Smooth muscle cell (in vitro differentiated cells): ENCODE results near the gene U2AF2. TPM values are rescaled to one million over a fixed set of nuclear protein-coding genes. Genes with fewer than 3 reads are reported as not detected.

ENCODE experiments used
- DNase-seq: peaks from one replicate; lab custom pipeline; 2025; ENCODE audit not compliant: unreplicated experiment; lab: John Stamatoyannopoulos, UW
- H2AFZ ChIP-seq: fragments of 200-600 bp; sonication (generic); 2 replicates; pipeline ENCODE4 v1.6.0; 2016; ENCODE audit warnings: antibody characterized with exemption, low read depth, mild to moderate bottlenecking
- H3F3A ChIP-seq: fragments of 200-600 bp; sonication (generic); 2 replicates; pipeline ENCODE4 v1.6.0; 2017; ENCODE audit warnings: antibody characterized with exemption, low read depth
- H3K27ac ChIP-seq: fragments of 200-600 bp; sonication (generic); 2 replicates; pipeline ENCODE4 v1.5.1; 2016; ENCODE audit warnings: low read depth, mild to moderate bottlenecking
- H3K27me3 ChIP-seq: fragments of 200-600 bp; sonication (generic); 2 replicates; pipeline ENCODE4 v1.6.1; 2016; ENCODE audit warnings: low read depth, mild to moderate bottlenecking
- H3K36me3 ChIP-seq: fragments of 200-600 bp; sonication (generic); 2 replicates; pipeline ENCODE4 v1.5.1; 2016; ENCODE audit warnings: low read depth
- H3K4me1 ChIP-seq: fragments of 200-600 bp; sonication (generic); 2 replicates; pipeline ENCODE4 v1.5.1; 2016; ENCODE audit warnings: low read depth
- H3K4me2 ChIP-seq: fragments of 200-600 bp; sonication (generic); 2 replicates; pipeline ENCODE4 v1.6.0; 2016; ENCODE audit warnings: mild to moderate bottlenecking
- H3K4me3 ChIP-seq: fragments of 200-600 bp; sonication (generic); 2 replicates; pipeline ENCODE4 v1.5.1; 2016; ENCODE audit warnings: mild to moderate bottlenecking
- H3K79me2 ChIP-seq: fragments of 200-600 bp; sonication (generic); 2 replicates; pipeline ENCODE4 v1.6.0; 2016; ENCODE audit warnings: low read depth, mild to moderate bottlenecking
- H3K9ac ChIP-seq: fragments of 200-600 bp; sonication (generic); 2 replicates; pipeline ENCODE4 v1.6.0; 2016; ENCODE audit warnings: low read depth
- H3K9me3 ChIP-seq: fragments of 200-600 bp; sonication (generic); replicated peaks from 2 replicates; pipeline ENCODE4 v1.5.1; 2016; ENCODE audit warnings: low read depth
- H4K20me1 ChIP-seq: fragments of 200-600 bp; sonication (generic); 2 replicates; pipeline ENCODE4 v1.6.0; 2016; ENCODE audit warnings: low read depth
- WGBS: methylation state at CpG from one replicate; pipeline ENCODE4 v1.1.7; 2016; ENCODE audit warnings: low lambda C conversion rate; 5-methylcytosine and 5-hydroxymethylcytosine counted together
- polyA plus RNA-seq: library from polyadenylated mRNA; unstranded; fragments of >200 nt; fragmentation: Nextera tagmentation; extraction: Ambion mirVana; gene quantifications from 2 replicates; pipeline ENCODE4 v1.2.1, GENCODE V29; 2016
- total RNA-seq: library from RNA; depleted of rRNA; stranded (reverse); fragments of >200 nt; gene quantifications from 2 replicates; pipeline ENCODE4 v1.2.3, GENCODE V29; 2014
- TF ChIP-seq, protein P1 (sequence below): fragments of 200-600 bp; sonication (generic); IDR thresholded peaks from 2 replicates; pipeline ENCODE4 v1.5.1; 2017; ENCODE audit warnings: borderline replicate concordance, mild to moderate bottlenecking, antibody characterized with exemption; ENCODE audit not compliant: insufficient read depth, poor library complexity, severe bottlenecking

U2AF2 gene
- total and polyA plus RNA-seq, 2 experiments from 2014 or later, result 8.4 to 70.7 TPM

DNA sequence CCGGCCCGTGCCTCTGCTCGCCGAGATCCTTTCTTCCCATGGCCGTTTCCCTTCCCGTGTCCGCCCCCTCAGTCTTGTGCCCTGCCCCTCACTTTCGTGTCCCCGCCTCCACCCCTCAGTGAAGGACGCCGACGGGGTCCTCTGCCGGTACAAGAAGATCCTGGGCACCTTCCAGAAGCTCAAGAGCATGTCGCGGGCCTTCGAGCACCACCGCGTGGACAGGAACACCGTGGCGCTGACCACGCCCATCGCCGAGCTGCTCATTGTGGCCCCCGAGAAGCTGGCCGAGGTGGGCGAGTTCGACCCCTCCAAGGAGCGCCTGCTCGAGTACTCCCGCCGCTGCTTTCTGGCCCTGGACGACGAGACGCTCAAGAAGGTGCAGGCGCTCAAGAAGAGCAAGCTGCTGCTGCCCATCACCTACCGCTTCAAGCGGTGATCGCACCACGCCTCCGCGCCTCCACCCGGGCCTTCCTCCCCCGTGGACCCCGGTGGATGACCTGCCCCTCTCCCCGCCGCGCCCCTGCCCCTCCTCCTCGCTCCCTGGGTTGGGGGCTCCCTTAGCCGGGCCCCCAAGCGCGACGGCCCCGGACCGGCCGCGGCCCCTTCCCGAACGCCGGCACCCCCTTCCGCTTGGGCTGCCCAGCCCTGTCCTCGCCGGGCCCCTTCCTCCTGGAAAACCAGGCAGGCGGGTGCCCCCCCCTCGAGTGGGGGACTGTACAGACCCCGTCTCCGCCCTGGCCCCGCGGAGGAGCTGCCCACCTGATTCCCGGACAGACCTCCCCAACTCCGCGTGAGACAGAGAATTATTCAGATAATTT lies 2.3 kb upstream of the U2AF2 start:
- 31% methylated on average over 39 of the region's 71 CpGs for WGBS
- Histone ChIP-seq H3K79me2 (peaks cover 26% of the 10 kb centered on the region), H3K4me2 (peak overlapping the region; percentile 81)

DNA sequence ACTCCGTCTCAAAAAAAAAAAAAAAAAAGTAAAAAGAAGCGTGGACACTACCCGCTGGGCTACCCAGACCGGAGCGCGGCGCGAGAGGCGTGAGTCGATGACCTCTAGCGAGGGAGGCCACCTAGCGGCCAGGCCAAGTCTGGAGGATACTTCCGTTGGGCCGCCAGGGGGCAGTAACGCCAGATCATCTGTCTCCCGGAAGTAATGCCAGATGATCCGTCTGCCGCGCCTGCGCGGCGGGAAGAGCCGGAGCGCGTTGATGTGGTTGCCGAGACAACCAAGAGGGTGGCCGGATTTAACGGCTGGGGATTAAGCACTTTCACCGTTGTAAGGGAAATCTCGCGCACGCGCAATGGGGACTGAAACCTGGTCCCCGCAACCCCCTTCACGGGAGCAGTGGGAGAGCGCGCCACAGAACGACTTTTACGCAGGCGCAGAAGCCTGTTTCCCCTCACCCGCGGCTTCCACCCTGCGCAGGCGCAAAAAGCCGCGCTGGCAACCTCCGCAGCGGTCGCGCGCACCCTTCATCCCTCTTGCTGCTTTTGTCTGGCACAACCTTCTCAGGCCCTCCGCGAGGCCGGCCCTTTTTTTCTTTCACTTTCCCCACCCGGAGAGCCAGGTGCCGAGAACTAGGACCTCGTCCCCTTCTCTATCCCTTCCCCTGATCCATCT lies 1.0 kb upstream of the U2AF2 start:
- TF ChIP-seq, protein P1, sequence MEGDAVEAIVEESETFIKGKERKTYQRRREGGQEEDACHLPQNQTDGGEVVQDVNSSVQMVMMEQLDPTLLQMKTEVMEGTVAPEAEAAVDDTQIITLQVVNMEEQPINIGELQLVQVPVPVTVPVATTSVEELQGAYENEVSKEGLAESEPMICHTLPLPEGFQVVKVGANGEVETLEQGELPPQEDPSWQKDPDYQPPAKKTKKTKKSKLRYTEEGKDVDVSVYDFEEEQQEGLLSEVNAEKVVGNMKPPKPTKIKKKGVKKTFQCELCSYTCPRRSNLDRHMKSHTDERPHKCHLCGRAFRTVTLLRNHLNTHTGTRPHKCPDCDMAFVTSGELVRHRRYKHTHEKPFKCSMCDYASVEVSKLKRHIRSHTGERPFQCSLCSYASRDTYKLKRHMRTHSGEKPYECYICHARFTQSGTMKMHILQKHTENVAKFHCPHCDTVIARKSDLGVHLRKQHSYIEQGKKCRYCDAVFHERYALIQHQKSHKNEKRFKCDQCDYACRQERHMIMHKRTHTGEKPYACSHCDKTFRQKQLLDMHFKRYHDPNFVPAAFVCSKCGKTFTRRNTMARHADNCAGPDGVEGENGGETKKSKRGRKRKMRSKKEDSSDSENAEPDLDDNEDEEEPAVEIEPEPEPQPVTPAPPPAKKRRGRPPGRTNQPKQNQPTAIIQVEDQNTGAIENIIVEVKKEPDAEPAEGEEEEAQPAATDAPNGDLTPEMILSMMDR, result peak; percentile 99
- Histone ChIP-seq H3K9me3 (no peaks in the 10 kb centered on the region), H3K4me2 (peak overlapping the region; percentile 98), H3K9ac (peak overlapping the region; percentile 99), H3F3A (no peaks in the 10 kb centered on the region), H4K20me1 (peaks cover 34% of the 10 kb centered on the region), H3K36me3 (no peaks in the 10 kb centered on the region), H3K27ac (peak overlapping the region; percentile 97), H2AFZ (peak overlapping the region; percentile 37), H3K79me2 (peaks cover 36% of the 10 kb centered on the region), H3K4me3 (peak overlapping the region; percentile 86), H3K27me3 (no peaks in the 10 kb centered on the region), H3K4me1 (peaks cover 23% of the 10 kb centered on the region)
- 1% methylated on average over 57 of the region's 57 CpGs for WGBS
- DNase-seq, result peak; percentile 98

More for the DNA sequence above, 2.3 kb upstream of the U2AF2 start:
- no peaks in the 10 kb centered on the region for H3K27me3 ChIP-seq
- H3K4me3 ChIP-seq, result peak overlapping the region; percentile 86
- peaks cover under 1% of the 10 kb centered on the region for H3F3A ChIP-seq
- no peak overlapping the region for H2AFZ ChIP-seq
- H3K36me3 ChIP-seq, result no peaks in the 10 kb centered on the region
- DNase-seq, result no peak
- H3K4me1 ChIP-seq, result peaks cover 15% of the 10 kb centered on the region
- H4K20me1 ChIP-seq, result peaks cover 21% of the 10 kb centered on the region
- H3K9ac ChIP-seq, result no peak overlapping the region
- TF ChIP-seq, protein P1, result no peak
- H3K27ac ChIP-seq, result no peak overlapping the region
- no peaks in the 10 kb centered on the region for H3K9me3 ChIP-seq

DNA sequence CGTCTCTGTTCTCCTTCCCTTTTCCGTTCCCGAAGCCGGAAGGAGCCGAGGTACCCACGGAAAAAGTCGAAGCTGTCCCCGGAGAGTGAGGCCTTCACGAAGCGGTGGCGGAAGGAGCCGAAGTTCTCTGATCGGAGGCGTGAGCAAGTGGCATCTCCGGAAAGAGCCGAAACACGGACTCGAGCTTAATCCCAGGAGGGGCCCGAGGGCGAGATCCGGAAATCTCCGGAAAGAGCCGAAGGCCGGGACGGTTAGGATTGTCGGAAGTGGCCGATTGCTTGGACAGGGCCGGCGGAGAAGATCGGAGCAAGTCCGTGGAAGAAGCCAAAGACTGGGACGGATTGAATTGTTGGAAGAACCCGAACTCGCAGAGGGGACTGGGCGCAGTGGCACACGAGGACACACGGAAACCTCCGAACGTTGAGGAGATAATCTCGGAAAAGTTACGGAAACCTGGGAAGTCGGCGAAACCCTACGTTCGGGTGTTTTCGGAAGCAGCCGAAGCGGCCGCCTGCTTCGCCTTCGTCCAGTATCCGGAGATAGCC lies 440 bp upstream of the U2AF2 start:
- Histone ChIP-seq H3F3A (no peaks in the 10 kb centered on the region), H3K9ac (peak overlapping the region; percentile 99), H2AFZ (peak overlapping the region; percentile 67), H4K20me1 (peaks cover 40% of the 10 kb centered on the region), H3K27me3 (no peaks in the 10 kb centered on the region), H3K36me3 (no peaks in the 10 kb centered on the region), H3K4me3 (peak overlapping the region; percentile 86), H3K79me2 (peaks cover 42% of the 10 kb centered on the region), H3K27ac (peak overlapping the region; percentile 97), H3K9me3 (no peaks in the 10 kb centered on the region), H3K4me2 (peak overlapping the region; percentile 98), H3K4me1 (peaks cover 23% of the 10 kb centered on the region)
- DNase-seq, result peak; percentile 98
- 1% methylated on average over 52 of the region's 52 CpGs for WGBS
- TF ChIP-seq, protein P1, result no peak
